ENCODE measurements around the gene GNB1L.

GNB1L gene

DNA sequence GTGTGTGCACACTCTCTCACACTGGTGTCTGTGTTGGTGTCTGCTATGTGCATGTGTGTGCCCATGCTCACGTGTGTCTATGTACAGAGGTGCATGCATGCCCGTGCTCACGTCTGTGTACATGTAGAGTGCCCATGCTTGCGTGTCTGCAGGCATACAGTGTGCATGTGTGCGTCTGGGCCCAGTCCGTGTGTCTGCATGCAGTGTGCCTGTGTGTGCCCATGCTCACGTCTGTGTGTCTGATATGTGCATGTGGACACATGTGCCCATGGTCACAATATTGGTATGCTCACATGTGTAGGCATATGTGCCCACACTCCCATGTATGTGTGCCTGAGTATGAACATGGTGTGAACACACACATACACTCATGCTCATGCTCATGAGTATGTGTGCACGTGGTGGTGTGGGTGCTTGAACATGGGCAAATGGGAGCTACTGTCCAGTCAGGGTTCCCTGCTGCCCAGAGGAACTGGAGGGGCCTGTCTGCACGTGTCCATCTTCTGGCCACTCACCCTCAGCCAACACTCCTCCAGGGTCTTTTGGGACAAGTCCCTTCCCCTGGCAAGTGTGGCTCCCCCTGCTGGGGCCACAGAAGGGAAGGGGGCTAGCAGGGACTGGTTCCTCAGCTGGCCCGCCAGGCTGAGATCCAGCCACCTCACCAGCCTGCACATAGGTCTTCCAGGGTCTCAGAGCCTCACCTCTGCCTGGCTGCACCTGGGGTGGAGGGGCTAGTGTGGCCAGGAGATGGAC lies 101.4 kb downstream of the GNB1L start:
- no peak for DNase-seq (ENCODE audit: low read depth in 2 of 3, low spot score in 1 of 3)

DNA sequence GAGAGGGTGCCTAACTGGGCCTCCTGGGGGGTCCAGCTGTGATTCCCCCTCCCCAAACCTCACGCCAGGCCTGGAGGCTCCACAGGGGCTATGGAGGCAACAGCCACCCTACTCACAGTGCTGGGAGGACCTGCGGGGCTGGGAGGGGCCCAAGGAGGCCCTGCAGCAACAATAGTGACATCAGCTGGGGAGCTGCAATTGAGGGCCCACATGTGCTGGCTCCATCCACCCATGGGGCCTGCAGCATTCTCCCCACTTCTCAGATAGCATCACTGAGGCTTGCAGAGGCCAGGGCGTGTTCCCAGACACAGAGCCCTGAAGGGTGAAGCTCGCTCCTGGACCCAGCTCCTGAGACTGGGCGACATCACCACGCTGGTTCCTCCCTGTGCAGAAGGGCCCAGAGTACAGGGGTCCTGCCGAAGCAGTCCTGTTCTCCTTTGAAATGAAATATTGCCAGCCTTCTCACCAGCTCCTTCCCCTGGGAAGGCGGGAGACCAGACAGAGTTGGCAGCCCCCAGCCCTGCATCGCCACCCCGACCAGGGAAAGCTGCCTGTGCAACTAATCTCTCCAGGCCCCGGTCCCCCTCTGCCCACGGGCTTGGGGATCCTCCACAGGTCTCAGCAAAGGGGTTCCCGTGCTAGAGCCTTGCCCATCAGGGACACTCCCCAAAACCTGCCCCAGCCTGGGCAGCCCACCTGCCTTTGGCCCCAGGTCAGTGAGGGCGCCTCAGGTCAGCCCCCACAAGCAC lies 103.0 kb downstream of the GNB1L start:
- DNase-seq (ENCODE audit: low read depth in 2 of 3, low spot score in 1 of 3), result no peak

DNA sequence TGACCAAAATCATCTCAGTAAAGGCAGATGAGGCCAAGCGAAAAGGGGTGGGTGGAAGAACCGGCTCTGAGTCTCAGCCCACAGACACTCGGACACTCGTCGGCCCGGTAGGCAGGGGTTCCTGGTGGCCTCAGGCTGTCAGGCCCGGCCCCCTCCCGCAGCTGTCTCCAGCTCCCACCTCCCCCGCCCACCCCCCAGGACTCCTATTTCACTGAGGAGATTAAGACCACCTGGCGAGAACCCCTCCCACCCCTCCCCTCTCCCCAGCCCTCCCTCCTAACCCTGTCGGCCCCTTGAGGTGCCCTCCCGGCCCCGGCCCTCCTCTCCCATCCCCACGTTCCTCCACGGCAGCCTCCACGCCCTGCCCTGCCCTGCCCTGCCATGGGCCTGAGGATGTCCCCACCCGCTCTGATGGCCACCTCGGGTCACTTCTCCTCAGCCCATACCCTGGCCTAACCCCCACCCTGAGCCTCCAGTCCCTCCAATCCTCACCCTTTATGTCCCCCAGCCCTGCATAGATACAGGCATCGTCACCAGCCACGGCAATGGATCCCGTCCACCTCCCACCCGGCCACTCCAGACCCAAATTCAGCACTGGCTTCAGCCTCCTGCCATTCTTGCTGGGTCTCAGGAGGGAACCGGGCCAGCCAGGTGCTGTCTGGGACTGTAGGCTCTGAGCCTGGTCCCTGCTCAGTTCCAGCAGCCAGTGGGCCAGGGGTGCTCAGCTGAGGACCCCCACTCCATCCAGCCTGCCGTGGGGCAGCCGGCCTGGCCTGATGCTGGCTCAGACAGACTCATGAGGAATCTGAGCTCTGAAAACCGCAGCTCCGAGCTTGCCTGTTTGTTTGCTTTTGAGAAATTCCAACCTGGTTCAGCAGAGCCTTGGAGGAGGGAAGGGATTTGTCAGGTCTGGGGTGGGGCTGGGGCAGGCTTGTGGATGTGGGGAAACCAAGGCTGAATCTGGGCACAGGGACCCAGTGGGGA lies 103.9 kb downstream of the GNB1L start:
- DNase-seq (ENCODE audit: low read depth in 2 of 3, low spot score in 1 of 3), result no peak

DNA sequence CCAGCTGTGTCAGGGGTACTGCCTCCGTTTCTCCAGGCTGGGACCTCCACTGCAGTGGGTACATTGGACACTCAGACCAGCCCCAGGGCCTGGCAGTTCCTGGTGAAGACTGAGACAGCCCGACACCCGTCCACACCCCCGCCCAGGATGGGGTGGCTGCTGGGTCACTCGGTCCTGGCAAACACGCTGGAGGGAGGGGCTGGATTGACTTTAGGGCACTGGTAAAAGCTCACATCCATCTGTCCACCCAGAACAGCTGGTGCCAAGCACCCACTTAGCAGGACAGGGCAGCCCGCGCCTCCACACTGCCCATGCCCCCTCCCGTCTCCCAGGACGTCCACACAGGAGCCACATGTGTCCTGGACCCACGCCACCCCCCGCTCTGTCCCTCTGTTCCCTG lies 104.8 kb downstream of the GNB1L start:
- DNase-seq (ENCODE audit: low read depth in 2 of 3, low spot score in 1 of 3), result no peak

DNA sequence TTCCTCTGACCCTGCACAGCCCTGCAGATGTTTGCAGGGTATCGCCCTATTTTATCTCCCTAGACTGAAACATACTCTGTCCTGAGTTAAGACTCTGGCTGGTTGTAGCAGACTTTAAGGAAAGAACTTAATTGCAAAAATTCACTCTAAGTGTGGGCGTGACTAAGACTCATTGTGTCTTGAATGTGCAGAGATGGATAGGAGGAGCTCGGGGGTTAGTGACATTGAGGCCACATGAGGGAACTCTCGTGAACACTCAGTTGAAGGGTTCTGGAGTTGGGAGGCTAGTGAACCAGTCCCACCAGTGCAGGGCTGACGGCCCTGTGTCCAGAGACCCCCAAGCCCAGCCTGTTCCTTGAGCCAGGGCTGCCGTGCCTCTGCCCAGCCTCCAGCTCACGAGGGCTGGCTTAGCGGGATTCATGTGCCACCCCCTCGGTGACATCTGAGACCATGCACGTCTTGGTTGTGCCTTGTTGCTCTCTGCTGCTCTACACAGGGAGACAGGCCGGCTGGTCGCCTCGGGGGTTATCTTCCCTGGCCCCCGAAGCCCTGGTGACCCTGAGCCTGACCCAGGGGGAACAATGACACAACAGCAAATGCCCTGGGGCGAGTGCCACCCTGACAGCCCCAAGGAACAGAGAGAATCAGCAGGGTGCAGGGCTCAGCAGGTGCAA lies 105.5 kb downstream of the GNB1L start:
- no peak for DNase-seq (ENCODE audit: low read depth in 2 of 3, low spot score in 1 of 3)

DNA sequence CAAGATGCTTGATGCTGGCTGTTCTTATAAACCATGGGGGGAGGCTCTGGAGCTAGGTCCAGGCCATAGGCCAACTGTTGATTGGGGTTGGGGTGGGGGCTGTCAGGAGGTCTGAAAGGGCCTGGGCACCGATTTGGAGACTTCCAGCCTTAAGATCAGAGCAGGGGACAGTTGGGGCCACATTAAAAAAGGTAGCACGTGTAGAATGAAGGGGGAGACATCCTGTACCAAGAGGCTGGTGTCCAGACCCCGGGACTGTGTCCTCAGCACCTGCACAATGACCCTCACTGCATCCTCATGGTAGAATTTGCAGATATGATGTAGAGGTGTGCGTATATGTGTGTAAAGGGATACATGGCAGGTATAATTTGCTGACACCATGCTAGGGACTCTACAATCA lies 106.5 kb downstream of the GNB1L start:
- DNase-seq (ENCODE audit: low read depth in 2 of 3, low spot score in 1 of 3), result no peak

DNA sequence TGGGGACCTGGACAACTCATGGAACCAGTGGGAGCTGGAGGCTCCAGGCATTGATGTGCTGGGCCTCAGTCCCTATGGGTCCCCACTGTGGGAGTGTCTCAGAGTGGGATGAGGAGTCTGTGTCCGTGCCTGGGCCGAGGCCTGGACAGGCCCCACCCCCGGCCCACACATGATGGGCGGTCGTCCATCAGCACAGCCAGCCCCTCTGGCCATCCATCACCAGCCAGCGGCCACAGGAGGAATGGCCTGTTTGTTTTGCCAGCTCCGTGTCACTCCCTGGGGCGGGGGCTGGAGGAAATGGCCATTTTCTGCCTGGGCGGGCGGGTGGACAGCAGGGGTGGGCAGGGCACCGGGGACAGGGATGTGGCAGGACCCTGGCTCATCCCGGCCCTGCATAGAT lies 107.1 kb downstream of the GNB1L start:
- no peak for DNase-seq (ENCODE audit: low read depth in 2 of 3, low spot score in 1 of 3)

DNA sequence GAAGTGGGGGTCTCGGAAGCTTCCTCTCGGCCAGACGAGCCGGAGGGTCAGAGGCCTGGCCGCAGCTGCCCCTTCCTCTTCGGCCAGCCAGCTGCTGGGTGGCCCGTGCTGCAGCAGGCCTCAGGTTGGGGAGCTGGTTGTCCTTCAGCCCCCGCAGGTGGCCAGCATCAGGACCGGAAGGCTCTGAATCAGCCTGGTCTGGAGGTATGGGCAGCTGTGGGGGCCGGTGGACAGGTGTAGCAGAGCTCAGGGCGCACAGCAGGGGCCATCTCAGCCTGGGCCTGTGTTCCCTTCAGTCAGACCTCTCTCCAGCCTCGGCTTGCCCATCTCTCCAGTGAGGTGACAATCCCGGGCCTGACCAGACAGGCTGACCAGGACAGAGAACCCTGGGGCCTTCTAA lies 107.9 kb downstream of the GNB1L start:
- no peak for DNase-seq (ENCODE audit: low read depth in 2 of 3, low spot score in 1 of 3)

DNA sequence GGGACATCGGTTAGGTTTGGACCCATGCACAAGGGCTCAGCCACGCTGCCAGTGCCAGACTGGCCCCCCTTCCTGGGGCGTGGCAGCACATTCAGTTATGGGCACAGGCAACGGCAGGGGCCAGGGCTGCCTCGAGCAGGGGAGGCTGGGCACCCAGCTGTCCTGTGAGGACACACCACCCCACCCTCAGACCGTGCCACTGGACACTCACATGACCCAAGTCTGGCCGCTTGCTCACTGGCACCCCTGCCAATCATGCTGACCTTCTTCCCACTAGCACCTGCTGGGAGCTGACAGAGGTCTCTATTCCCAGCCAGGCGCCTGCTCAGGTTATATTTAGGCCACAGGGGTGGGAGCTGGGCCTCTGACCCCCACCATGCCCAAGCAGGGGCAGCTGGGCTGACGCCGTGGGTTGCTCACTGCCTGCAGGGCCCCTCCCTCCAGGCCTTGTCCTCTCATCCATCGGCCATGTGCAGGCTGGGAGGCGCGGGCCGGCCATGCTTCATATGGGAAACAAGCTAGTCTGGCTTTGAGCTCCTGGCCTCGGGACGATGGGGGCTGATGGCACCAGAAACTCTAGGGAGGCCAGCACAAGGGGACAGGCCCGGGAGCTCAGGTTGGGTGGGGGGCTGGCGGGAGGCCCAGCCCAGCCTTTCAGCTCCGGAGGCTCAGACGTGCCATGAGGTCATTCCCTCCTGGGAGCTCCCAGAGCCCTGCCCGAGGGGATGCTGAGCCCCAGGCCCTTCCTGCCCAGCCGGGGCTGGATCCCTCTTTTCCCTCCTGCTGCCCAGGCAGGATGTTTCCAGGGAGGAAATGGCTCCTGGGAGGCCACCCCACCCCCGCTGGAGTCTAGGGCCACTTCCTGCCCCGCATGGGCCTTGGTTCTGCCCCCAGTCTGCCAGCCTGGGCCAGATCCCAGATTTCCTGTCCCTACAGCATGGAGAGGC lies 109.2 kb downstream of the GNB1L start:
- no peak for DNase-seq (ENCODE audit: low read depth in 2 of 3, low spot score in 1 of 3)

DNA sequence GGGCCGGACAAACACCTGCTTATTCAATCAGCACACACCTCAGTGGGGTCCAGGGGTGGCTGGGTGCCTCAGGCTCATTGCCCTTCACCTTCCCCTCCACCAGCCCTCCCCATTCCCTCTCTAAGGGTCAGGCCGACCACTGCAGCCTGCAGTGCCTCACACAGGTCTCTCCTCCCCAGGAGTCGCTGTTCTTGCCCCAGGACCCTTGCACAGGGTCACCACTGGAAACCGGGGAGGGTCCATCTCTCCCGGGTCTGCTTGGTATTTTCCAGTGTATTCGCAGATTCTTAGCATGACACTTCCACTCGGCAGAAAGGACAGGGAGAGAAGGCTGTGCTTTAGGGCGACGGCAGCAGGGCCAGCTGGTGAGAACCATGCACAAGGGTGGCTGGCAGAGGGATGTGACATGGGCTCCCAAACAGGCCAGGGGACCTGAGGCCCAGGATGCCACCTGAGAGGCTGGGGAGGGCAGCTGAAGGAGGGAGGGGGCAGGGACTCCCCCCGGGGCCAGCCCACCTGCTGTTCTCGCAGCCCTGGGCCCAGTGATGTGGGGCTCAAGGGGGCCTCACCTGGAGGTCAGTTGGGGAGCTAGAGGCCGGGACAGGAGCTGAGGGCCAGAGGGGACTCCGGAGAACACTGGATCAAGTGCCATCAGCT lies 110.2 kb downstream of the GNB1L start:
- DNase-seq (ENCODE audit: low read depth in 2 of 3, low spot score in 1 of 3), result no peak

DNA sequence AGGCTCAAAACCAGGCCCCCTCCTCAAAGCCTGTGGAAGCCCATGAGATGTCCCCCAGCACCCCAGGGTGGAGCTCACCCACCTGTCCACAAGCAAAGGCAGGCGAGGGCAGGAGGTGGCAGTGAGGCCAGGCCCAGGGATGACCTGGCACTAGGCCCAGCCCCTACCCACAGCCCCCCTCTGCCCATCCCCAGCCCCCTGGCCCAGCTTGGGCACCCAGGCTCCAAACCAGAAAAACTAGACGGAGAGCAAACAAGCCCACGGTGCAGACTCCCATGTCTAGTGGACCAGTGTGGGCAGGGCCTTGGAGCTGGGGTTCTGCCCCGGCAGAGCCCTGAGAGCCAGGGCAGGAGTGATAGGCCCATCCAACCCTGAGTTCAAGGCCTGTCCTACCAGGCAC lies 111.0 kb downstream of the GNB1L start:
- DNase-seq (ENCODE audit: low read depth in 2 of 3, low spot score in 1 of 3), result no peak

DNA sequence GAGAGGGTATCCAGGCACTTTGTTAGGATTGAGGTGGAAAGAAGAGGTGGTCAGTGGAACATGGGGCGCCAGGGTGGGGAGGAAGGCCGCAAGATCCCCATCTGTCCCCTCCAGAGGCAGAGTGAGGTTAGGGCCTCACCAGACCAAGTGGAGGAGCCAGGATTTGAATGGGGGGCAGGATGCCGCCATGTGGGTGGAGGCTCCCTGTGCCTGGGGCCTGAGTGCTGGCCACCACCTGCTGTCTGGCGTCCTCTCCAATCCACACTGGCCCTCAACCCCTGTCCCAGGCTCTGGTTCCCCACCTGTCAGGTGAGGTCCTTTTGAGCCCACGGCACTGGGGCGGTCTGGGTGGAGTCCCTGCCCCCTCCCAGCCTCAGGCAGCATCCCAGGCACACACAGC lies 111.6 kb downstream of the GNB1L start:
- DNase-seq (ENCODE audit: low read depth in 2 of 3, low spot score in 1 of 3), result no peak

DNA sequence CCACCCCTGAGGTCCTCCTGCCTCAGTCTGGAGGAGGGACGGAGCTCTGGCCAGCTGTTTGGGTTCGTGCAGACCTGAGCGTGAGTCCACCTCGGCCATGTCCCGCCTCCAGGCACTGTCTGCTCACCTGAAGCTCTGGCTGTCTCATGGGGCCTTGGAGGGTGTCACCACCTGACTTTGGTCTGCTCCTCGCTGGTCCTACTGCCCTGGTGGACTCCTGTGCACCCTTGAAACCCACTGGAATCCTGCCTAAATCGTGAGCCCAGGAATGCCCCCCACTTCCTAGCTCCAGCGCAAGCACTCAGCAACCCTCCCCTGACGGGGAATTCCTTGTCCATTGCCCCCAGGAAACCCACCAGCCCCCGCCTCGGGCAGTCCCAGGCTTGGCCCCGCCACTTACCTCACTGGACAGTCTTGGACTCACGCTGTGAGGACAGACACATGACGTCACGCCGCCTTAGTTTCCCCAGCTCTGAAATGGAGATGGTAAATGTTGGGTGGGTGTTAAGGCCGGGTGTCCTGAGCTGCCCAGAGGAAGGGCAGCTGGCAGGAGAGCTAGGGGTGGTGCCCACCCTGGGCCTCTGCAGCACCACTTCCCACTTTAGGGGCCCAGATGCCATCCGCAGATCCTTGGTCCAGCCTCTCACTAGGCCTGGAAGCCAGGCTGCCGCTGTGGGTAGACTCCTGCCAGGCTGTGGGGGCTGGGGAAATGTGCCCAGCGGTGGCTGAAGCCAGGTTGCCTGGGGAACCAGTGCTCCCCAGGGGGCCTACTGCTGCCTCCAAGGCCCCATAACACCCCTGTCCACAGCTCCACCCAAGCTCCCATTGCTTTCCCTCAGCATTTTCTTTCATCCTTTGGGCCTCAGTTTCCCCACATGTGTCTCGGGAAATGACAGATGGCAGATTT lies 112.3 kb downstream of the GNB1L start:
- no peak for DNase-seq (ENCODE audit: low read depth in 2 of 3, low spot score in 1 of 3)

DNA sequence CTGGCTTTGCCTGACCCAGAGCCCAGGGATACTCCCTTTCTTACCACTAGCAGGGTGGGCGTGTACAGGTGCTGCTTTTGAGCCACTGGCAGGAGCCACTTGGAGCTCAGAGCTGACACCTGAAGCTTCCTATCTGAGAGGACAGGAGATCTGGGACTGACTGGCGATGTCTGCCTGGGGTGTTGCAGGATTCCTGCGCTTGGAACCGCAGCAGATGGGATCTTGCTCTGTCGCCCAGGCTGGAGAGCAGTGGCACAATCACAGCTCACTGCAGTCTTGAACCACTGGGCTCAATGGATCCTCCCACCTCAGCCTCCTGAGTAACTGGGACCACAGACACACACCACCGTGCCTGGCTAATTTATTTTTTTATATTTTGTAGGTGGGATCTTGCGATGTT lies 113.6 kb downstream of the GNB1L start:
- DNase-seq (ENCODE audit: low read depth in 2 of 3, low spot score in 1 of 3), result no peak

DNA sequence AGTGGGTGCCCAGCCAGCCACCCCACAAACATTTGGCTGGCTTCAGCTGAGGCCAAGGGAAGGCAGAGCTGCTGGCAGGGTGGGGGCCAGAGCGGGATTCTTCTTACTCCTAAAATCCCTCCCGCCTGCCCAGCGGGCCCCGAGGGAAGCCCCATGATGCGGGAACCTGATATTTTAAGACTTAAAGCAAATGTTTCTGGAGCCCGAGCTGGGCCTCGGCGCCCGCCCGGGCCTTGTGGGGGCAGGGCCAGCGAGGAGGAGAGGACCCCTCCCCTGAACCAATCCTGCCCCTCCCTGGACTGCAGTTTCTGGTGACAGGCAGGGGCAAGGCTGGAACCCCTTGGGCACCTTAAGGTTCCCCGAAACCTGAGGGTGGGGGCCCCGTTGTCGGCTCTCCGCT lies 114.1 kb downstream of the GNB1L start:
- DNase-seq (ENCODE audit: low read depth in 2 of 3, low spot score in 1 of 3), result no peak

DNA sequence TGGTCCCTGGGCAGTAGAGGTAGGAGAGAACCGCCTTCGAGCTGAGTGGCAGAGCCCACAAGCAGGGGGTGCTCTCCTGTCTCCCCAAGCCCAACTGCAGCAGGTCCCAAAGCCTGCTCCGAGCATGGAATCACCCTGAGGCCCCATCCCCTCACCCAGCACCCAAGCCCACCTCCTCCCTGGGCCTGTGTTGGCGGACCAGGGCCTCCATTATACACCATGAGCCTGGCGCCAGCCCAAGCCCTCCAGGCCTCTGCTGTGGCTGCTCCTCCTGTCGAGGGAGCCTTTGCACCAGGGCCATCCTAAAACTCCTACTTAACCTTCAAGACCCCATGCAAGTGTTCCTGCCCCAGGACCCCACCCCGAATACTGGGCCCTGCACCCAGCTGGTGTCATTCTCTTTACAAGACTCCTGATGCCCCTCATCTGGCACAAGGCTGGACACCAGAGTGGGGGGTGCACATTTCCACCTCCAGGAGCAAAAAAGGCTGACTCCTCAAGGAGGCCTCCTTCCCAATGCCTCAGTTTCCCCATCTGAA lies 114.7 kb downstream of the GNB1L start:
- no peak for DNase-seq (ENCODE audit: low read depth in 2 of 3, low spot score in 1 of 3)

DNA sequence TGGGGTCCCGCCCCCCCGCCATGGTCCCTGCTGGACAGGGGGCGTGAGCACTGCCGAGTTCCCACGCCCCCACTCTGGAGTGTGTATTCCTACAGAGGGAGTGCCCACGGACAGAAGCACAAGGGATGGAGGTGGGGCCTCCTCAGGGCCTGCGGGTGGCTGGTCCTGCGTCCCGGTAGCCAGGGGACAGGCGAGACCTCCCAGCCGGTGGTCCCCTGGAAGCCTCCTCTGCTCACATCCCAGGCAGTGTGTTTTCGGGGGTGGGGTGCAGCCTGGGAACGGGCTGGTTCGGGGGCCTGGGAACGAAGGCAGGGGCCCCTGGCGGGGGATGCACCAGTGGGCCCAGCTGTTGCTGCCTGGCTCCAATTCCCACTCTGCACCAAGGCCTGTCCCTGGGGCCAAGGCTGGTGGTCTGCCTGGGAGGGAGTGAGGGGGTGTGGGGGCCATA lies 115.2 kb downstream of the GNB1L start:
- DNase-seq (ENCODE audit: low read depth in 2 of 3, low spot score in 1 of 3), result no peak
